PFSK-1 (cell line): ENCODE data around the gene MAP4K2.

Source experiments
- FOXP2 ChIP-seq: optimal IDR thresholded peaks from 2 replicates; pipeline ENCODE3; 2011; ENCODE audit warnings: borderline replicate concordance, control low read depth, inconsistent platforms; ENCODE audit not compliant: insufficient read depth; ENCODE audit errors: extremely low read length, extremely low read depth
- POLR2AphosphoS5 ChIP-seq: IDR thresholded peaks from 2 replicates; pipeline ENCODE4 v1.6.1; 2012; ENCODE audit warnings: low read depth, mild to moderate bottlenecking, control low read depth, low read length, moderate library complexity
- REST ChIP-seq, 2 experiments: IDR thresholded peaks; 2 replicates each; pipeline versions ENCODE4 v1.6.1 to v1.8.0; 2011 to 2012; ENCODE audit warnings: low read depth in 2 of 2, low read length in 2 of 2, control low read depth in 1 of 2, inconsistent platforms in 1 of 2, mild to moderate bottlenecking in 1 of 2, moderate library complexity in 1 of 2; ENCODE audit not compliant: insufficient read depth in 1 of 2
- SIN3A ChIP-seq: IDR thresholded peaks from 2 replicates; pipeline ENCODE4 v1.6.1; 2012; ENCODE audit warnings: mild to moderate bottlenecking, low read length, moderate library complexity, borderline replicate concordance; ENCODE audit not compliant: insufficient read depth
- TAF1 ChIP-seq: IDR thresholded peaks from 2 replicates; pipeline ENCODE4 v1.6.1; 2012; ENCODE audit warnings: low read length, control low read depth, borderline replicate concordance; ENCODE audit not compliant: insufficient read depth

MAP4K2 gene

DNA sequence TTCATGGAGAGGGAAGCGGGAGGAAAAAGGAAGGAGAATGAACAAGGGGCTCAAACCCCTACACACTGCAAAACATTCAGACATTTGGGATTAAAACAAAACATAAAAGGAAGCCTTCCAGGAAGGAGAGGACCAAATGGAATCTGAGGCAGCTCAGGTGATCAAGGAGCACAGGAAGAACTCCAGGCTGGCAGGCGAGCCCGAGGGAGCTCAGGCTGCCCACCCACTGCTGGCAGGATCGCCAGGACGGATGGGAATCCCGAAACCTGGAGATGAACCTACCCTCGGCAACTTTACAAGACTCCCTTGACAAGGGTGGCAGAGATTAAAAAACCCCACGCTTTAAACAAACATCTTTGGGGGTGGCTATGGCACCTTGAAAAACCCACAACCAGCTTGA, 38.3 kb downstream of the MAP4K2 start:
- TF ChIP-seq TAF1: no peak
- no peak for TF ChIP-seq POLR2AphosphoS5
- TF ChIP-seq SIN3A: no peak
- TF ChIP-seq FOXP2: no peak
- no peak for TF ChIP-seq REST (IDR thresholded peaks at IDR 0.05; ENCODE audit: insufficient read depth in 1 of 2, low read depth in 2 of 2, low read length in 2 of 2)

- TF ChIP-seq FOXP2: no peak
- TF ChIP-seq REST (IDR thresholded peaks at IDR 0.05; ENCODE audit: insufficient read depth in 1 of 2, low read depth in 2 of 2, low read length in 2 of 2): no peak
- no peak for TF ChIP-seq TAF1
- TF ChIP-seq SIN3A: no peak
- no peak; the same call in 1 of the 2 replicates for TF ChIP-seq POLR2AphosphoS5
Observed at GRCh38 chr11:64764040-64764611, 38.9 kb downstream of the MAP4K2 start.

- no peak for TF ChIP-seq SIN3A
- no peak for TF ChIP-seq POLR2AphosphoS5
- no peak for TF ChIP-seq TAF1
- TF ChIP-seq REST (IDR thresholded peaks at IDR 0.05; ENCODE audit: insufficient read depth in 1 of 2, low read depth in 2 of 2, low read length in 2 of 2): no peak
- no peak for TF ChIP-seq FOXP2
Observed at GRCh38 chr11:64763526-64764039, 39.4 kb downstream of the MAP4K2 start.

DNA sequence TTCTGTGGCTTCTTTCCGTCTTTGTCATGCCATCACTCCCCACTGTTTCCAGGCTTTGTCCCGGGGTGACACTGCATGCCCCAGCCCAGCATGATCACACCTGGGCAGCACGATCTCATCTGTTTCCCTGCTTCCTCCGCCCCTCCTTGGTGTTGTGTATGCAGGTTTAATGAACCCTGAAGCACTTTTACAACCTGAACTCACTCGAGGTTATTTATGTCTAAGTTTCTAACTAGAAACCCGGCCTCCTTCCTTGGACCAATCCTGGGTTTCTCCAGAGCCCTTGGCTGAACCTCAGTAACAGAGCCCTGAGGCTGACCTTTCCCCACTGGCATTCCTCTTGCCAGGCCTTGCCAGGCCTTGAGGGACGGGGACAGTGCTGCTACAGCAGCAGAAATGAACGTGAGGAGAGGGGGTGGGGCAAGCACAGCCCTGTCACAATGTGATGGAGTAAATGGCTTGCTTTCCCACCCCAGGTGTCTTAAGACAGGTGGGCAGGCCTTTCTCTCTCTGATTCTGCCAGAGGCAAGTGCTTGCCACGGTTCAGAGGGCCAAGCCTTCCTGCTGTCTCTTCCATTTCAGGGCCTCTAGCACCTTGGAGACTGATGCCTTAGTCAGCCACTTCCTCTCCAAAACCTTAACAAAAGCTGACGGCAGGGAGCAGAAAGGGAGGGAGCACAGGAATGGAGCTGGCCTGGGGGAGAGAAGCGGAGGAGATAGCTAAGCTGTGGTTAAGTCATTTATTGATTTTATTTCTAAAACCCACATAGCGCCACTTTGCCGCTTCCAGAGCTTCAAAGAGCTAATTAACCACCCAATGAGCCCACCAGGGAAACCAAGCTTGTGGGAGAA, 40.1 kb downstream of the MAP4K2 start:
- no peak for TF ChIP-seq FOXP2
- no peak; a peak in 1 of 4 replicates for TF ChIP-seq REST (IDR thresholded peaks at IDR 0.05; ENCODE audit: insufficient read depth in 1 of 2, low read depth in 2 of 2, low read length in 2 of 2)

- TF ChIP-seq TAF1: no peak
- TF ChIP-seq POLR2AphosphoS5: peak; percentile 74; the same call in 1 of the 2 replicates
Observed at GRCh38 chr11:64762277-64762673, 40.7 kb downstream of the MAP4K2 start.
